22Rv1 (cell line): Measurements from ENCODE around the gene EVI2A.

ENCODE experiments used
- H3K27ac ChIP-seq: fragments of 450-650 bp; 2 replicates; pipeline ENCODE4 v1.5.1; 2017
- CTCF ChIP-seq: fragments of 450-650 bp; IDR thresholded peaks from 2 replicates; pipeline ENCODE4 v1.5.1; 2017; ENCODE audit warnings: mild to moderate bottlenecking
- ZFX ChIP-seq: fragments of 450-650 bp; IDR thresholded peaks from 2 replicates; pipeline ENCODE4 v1.6.1; 2017; ENCODE audit warnings: antibody characterized with exemption, borderline replicate concordance

EVI2A gene

DNA sequence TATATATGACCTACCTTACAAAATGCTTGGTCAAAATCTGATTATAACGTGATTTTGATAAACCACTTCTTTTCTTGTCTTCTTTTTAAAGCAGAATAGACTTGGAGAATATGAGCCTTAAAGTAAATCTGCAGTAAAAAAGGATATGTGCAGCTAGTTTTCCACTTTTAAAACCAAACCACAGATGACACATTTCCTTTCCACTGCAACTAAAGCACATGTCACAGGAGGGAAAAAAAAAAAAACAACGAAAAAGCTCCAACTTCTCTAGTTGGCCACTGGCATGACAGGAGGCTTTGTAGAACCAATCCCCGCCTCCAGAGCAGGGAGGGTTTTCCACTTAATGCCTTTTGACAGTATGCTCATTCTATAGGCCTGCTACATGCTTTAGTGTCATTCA lies at the start of gene EVI2A:
Gene EVI2A (minus strand): TSS at position 142 of the 400 bp plus-strand sequence. CDS start 2,609 bp downstream, outside the sequence.
- TF ChIP-seq CTCF, result no peak
- no peak for TF ChIP-seq ZFX
- no peak within 1 kb of the TSS for H3K27ac ChIP-seq

- H3K27ac ChIP-seq, result no peak overlapping the region
- TF ChIP-seq ZFX, result no peak
- no peak for TF ChIP-seq CTCF
These were observed 47.8 kb upstream of the EVI2A start for GRCh38 chr17:31369266-31369665.

- no peak for TF ChIP-seq ZFX
- no peak for TF ChIP-seq CTCF
These were observed 44.7 kb upstream of the EVI2A start for GRCh38 chr17:31366088-31366487.

DNA sequence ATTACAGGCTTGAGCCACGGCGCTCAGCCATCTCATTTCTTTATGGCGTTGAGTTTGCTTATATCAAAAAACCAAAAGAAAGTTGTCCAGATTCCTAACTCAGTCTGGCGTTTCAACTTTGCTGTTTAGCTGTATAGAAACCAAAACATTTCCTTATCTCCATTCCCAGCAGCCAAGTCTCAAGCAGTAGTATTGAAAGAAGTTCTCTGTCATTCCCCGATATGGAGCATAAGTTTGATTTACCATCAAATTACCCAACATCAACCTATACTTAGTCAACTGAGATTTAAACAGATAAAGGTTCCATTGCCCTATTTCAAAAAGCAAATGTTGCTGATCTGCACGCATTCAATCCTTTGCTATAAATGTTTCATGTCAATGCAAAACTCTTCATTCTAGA lies 42.6 kb upstream of the EVI2A start:
- no peak overlapping the region for H3K27ac ChIP-seq
- TF ChIP-seq CTCF (no peak), ZFX (no peak)

More at GRCh38 chr17:31366088-31366487, 44.7 kb upstream of the EVI2A start:
- no peak overlapping the region for H3K27ac ChIP-seq

- no peak overlapping the region for H3K27ac ChIP-seq
These were observed 36.5 kb upstream of the EVI2A start for GRCh38 chr17:31357839-31358394.

GRCh38 chr17:31357091-31357490 lies 35.7 kb upstream of the EVI2A start:
- H3K27ac ChIP-seq, result no peak overlapping the region
- TF ChIP-seq ZFX, result no peak
- no peak for TF ChIP-seq CTCF

More at GRCh38 chr17:31357839-31358394, 36.5 kb upstream of the EVI2A start:
- TF ChIP-seq CTCF (no peak), ZFX (no peak)

- 0 out of 2 replicates have a peak overlapping the region, but pooled peaks have one; percentile 10 for H3K27ac ChIP-seq
- TF ChIP-seq CTCF (no peak), ZFX (no peak)
These were observed 34.5 kb upstream of the EVI2A start for GRCh38 chr17:31355935-31356334.
